MG63 (cell line): ENCODE measurements around the gene DUSP11. TPM values are rescaled to one million over a fixed set of nuclear protein-coding genes. Genes with fewer than 3 reads are reported as not detected.

Source experiments
- total RNA-seq: library from RNA; depleted of rRNA; stranded (reverse); fragments of >200 nt; shearing (Covaris generic); gene quantifications from 2 replicates; pipeline ENCODE4 v1.2.3, GENCODE V29; 2014; ENCODE audit warnings: low replicate concordance; rRNA removed

The DUSP11 gene
- total RNA-seq, 1 experiment from 2014 or later = 13.0 TPM

Other genes starting within 250 kb of the DUSP11 start
- not detected in 2 replicates for gene NAT8, start 137.7 kb downstream of the DUSP11 start, total RNA-seq
- 48.1 and 60.8 TPM in 2 replicates for gene TPRKB, start 42.8 kb downstream of the DUSP11 start, total RNA-seq
- gene C2orf78, start 4.1 kb upstream of the DUSP11 start, total RNA-seq = not detected in 2 replicates
- gene STAMBP, start 48.9 kb upstream of the DUSP11 start, total RNA-seq = 36.0 and 43.1 TPM in 2 replicates
- gene ACTG2, start 112.9 kb upstream of the DUSP11 start, total RNA-seq = not detected in 2 replicates
- 28.4 and 51.8 TPM in 2 replicates for gene DGUOK, start 146.8 kb upstream of the DUSP11 start, total RNA-seq
- gene TET3, start 204.8 kb upstream of the DUSP11 start, total RNA-seq = 1.6 and 2.1 TPM in 2 replicates